ENCODE data around the gene ARHGEF11. TPM values are rescaled to one million over a fixed set of nuclear protein-coding genes. Genes with fewer than 3 reads are reported as not detected.

Gene ARHGEF11
- total and polyA plus RNA-seq, 2 donors = 4.5 to 5.5 TPM

GRCh38 chr1:157035121-157035520 lies 10.4 kb downstream of the ARHGEF11 start:
- no peaks in the 10 kb centered on the region for H3K36me3 ChIP-seq (ENCODE audit: control insufficient read depth in 2 of 2, insufficient read depth in 2 of 2, low read length in 1 of 2)
- H3K4me1 ChIP-seq (ENCODE audit: control insufficient read depth in 2 of 2, insufficient read depth in 2 of 2, low read length in 2 of 2) = no peaks in the 10 kb centered on the region
- H3K27me3 ChIP-seq (ENCODE audit: control insufficient read depth in 2 of 2, insufficient read depth in 1 of 2, low read length in 1 of 2) = peaks cover 0 to 5% of the 10 kb centered on the region in 2 donors
- H3K4me3 ChIP-seq (ENCODE audit: low read length in 2 of 2) = no peak overlapping the region
- no peak overlapping the region for H3K27ac ChIP-seq (ENCODE audit: low read depth in 1 of 2, low read length in 1 of 2)
- WGBS = 98% methylated on average over 6 of the region's 6 CpGs
- no peaks in the 10 kb centered on the region for H3K9me3 ChIP-seq (ENCODE audit: control insufficient read depth in 2 of 2, insufficient read depth in 1 of 2, low read length in 1 of 2)
- DNase-seq (ENCODE audit: low read depth in 6 of 9, low spot score in 9 of 9) = no peak

GRCh38 chr1:157034137-157034800 lies 11.3 kb downstream of the ARHGEF11 start:
- Histone ChIP-seq H3K9me3 (ENCODE audit: control insufficient read depth in 2 of 2, insufficient read depth in 1 of 2, low read length in 1 of 2) (no peaks in the 10 kb centered on the region), H3K36me3 (ENCODE audit: control insufficient read depth in 2 of 2, insufficient read depth in 2 of 2, low read length in 1 of 2) (no peaks in the 10 kb centered on the region), H3K27me3 (ENCODE audit: control insufficient read depth in 2 of 2, insufficient read depth in 1 of 2, low read length in 1 of 2) (peaks cover 0 to 3% of the 10 kb centered on the region in 2 donors), H3K4me1 (ENCODE audit: control insufficient read depth in 2 of 2, insufficient read depth in 2 of 2, low read length in 2 of 2) (no peaks in the 10 kb centered on the region), H3K27ac (ENCODE audit: low read depth in 1 of 2, low read length in 1 of 2) (no peak overlapping the region), H3K4me3 (ENCODE audit: low read length in 2 of 2) (no peak overlapping the region)
- WGBS = 92% methylated on average over 7 of the region's 7 CpGs
- DNase-seq (ENCODE audit: low read depth in 6 of 9, low spot score in 9 of 9) = no peak

DNA sequence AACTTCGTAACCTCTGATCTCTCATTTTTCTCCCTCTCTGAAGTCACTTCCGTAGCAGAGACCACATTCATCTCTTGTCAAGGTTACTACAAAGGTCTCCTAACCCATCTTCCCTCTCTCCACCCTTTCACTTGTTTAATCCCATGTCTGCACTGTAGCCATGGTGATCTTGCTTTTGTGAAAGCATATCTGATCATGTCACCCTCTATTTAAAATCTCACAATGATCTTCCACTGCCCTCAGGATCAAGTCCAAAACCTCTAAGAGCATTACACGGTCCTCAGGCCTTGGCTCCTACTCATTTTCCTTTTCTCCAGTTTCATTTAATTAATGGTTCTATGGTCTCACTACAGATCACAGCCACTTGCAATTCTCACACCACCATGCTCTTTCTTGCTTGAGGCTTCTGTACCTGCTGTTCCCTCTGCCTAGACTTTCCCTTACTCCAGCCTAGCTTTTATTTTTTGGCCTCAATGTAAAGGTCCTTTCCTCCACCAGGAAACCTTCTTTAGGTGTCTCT lies 12.1 kb downstream of the ARHGEF11 start:
- H3K9me3 ChIP-seq (ENCODE audit: control insufficient read depth in 2 of 2, insufficient read depth in 1 of 2, low read length in 1 of 2) = no peaks in the 10 kb centered on the region
- no peak overlapping the region for H3K4me3 ChIP-seq (ENCODE audit: low read length in 2 of 2)
- no peaks in the 10 kb centered on the region for H3K27me3 ChIP-seq (ENCODE audit: control insufficient read depth in 2 of 2, insufficient read depth in 1 of 2, low read length in 1 of 2)
- no peaks in the 10 kb centered on the region for H3K36me3 ChIP-seq (ENCODE audit: control insufficient read depth in 2 of 2, insufficient read depth in 2 of 2, low read length in 1 of 2)
- no peak overlapping the region for H3K27ac ChIP-seq (ENCODE audit: low read depth in 1 of 2, low read length in 1 of 2)
- 92% methylated on average over 3 of the region's 3 CpGs for WGBS
- no peak for DNase-seq (ENCODE audit: low read depth in 6 of 9, low spot score in 9 of 9)
- no peaks in the 10 kb centered on the region for H3K4me1 ChIP-seq (ENCODE audit: control insufficient read depth in 2 of 2, insufficient read depth in 2 of 2, low read length in 2 of 2)

DNA sequence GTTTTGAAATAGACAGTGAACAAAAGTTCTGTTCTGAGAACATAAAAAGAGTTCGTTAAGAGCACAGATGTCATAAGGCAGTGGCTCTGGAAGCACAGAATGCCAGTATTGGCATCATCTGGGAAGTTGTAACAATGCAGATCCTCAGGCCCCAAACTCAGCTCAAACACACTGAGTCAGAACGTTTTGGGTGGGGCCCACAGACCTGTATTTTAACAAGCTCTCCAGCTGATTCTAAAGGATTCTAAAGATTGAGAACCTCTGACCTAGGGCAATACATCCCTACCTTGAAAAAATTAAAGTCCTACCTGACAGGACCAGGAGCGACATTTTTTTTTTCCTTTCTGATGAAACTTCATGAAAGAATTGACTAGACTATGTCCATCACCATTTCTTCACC lies 13.2 kb downstream of the ARHGEF11 start:
- WGBS = 88% methylated on average over 3 of the region's 3 CpGs
- H3K36me3 ChIP-seq (ENCODE audit: control insufficient read depth in 2 of 2, insufficient read depth in 2 of 2, low read length in 1 of 2) = no peaks in the 10 kb centered on the region
- H3K27ac ChIP-seq (ENCODE audit: low read depth in 1 of 2, low read length in 1 of 2) = no peak overlapping the region
- H3K27me3 ChIP-seq (ENCODE audit: control insufficient read depth in 2 of 2, insufficient read depth in 1 of 2, low read length in 1 of 2) = no peaks in the 10 kb centered on the region
- no peak overlapping the region for H3K4me3 ChIP-seq (ENCODE audit: low read length in 2 of 2)
- H3K4me1 ChIP-seq (ENCODE audit: control insufficient read depth in 2 of 2, insufficient read depth in 2 of 2, low read length in 2 of 2) = no peaks in the 10 kb centered on the region
- H3K9me3 ChIP-seq (ENCODE audit: control insufficient read depth in 2 of 2, insufficient read depth in 1 of 2, low read length in 1 of 2) = no peaks in the 10 kb centered on the region
- no peak for DNase-seq (ENCODE audit: low read depth in 6 of 9, low spot score in 9 of 9)

DNA sequence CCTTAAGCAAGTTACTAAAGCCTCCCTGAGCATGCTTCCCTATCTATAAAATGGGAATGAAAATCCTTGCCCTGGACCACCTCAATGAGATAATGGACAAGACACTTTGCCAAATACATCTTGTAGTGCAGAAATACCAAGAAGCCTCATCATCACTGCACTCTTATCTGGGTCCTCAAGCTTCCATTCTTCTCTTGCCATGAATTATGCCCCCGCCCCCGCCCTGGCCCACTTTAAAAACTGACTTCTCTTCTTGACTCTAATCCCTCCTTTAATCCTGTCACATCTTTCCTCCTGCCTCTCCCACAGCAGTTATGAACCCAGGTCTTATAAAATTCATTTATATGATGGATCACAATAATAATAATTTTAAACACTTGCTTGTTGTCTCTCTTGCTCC lies 14.8 kb downstream of the ARHGEF11 start:
- Histone ChIP-seq H3K4me1 (ENCODE audit: control insufficient read depth in 2 of 2, insufficient read depth in 2 of 2, low read length in 2 of 2) (no peaks in the 10 kb centered on the region), H3K27me3 (ENCODE audit: control insufficient read depth in 2 of 2, insufficient read depth in 1 of 2, low read length in 1 of 2) (no peaks in the 10 kb centered on the region), H3K27ac (ENCODE audit: low read depth in 1 of 2, low read length in 1 of 2) (no peak overlapping the region), H3K4me3 (ENCODE audit: low read length in 2 of 2) (no peak overlapping the region), H3K36me3 (ENCODE audit: control insufficient read depth in 2 of 2, insufficient read depth in 2 of 2, low read length in 1 of 2) (no peaks in the 10 kb centered on the region), H3K9me3 (ENCODE audit: control insufficient read depth in 2 of 2, insufficient read depth in 1 of 2, low read length in 1 of 2) (no peaks in the 10 kb centered on the region)
- 97% methylated on average over 2 of the region's 2 CpGs for WGBS
- no peak for DNase-seq (ENCODE audit: low read depth in 6 of 9, low spot score in 9 of 9)

- no peak overlapping the region for H3K4me3 ChIP-seq (ENCODE audit: low read length in 2 of 2)
- DNase-seq (ENCODE audit: low read depth in 6 of 9, low spot score in 9 of 9) = no peak
- WGBS = 91% methylated on average over 4 of the region's 4 CpGs
- no peaks in the 10 kb centered on the region for H3K27me3 ChIP-seq (ENCODE audit: control insufficient read depth in 2 of 2, insufficient read depth in 1 of 2, low read length in 1 of 2)
- H3K4me1 ChIP-seq (ENCODE audit: control insufficient read depth in 2 of 2, insufficient read depth in 2 of 2, low read length in 2 of 2) = no peaks in the 10 kb centered on the region
- H3K27ac ChIP-seq (ENCODE audit: low read depth in 1 of 2, low read length in 1 of 2) = no peak overlapping the region
- no peaks in the 10 kb centered on the region for H3K9me3 ChIP-seq (ENCODE audit: control insufficient read depth in 2 of 2, insufficient read depth in 1 of 2, low read length in 1 of 2)
- H3K36me3 ChIP-seq (ENCODE audit: control insufficient read depth in 2 of 2, insufficient read depth in 2 of 2, low read length in 1 of 2) = no peaks in the 10 kb centered on the region
Observed at GRCh38 chr1:157028674-157029073, 16.9 kb downstream of the ARHGEF11 start.

GRCh38 chr1:157025856-157026255 lies 19.7 kb downstream of the ARHGEF11 start:
- Histone ChIP-seq H3K9me3 (ENCODE audit: control insufficient read depth in 2 of 2, insufficient read depth in 1 of 2, low read length in 1 of 2) (no peaks in the 10 kb centered on the region), H3K27me3 (ENCODE audit: control insufficient read depth in 2 of 2, insufficient read depth in 1 of 2, low read length in 1 of 2) (no peaks in the 10 kb centered on the region), H3K4me3 (ENCODE audit: low read length in 2 of 2) (no peak overlapping the region), H3K4me1 (ENCODE audit: control insufficient read depth in 2 of 2, insufficient read depth in 2 of 2, low read length in 2 of 2) (no peaks in the 10 kb centered on the region), H3K27ac (ENCODE audit: low read depth in 1 of 2, low read length in 1 of 2) (no peak overlapping the region), H3K36me3 (ENCODE audit: control insufficient read depth in 2 of 2, insufficient read depth in 2 of 2, low read length in 1 of 2) (no peaks in the 10 kb centered on the region)
- DNase-seq (ENCODE audit: low read depth in 6 of 9, low spot score in 9 of 9) = no peak
- WGBS = 93% methylated on average over 2 of the region's 2 CpGs

GRCh38 chr1:157025385-157025784 lies 20.2 kb downstream of the ARHGEF11 start:
- WGBS = 94% methylated on average over 3 of the region's 3 CpGs
- Histone ChIP-seq H3K27ac (ENCODE audit: low read depth in 1 of 2, low read length in 1 of 2) (no peak overlapping the region), H3K27me3 (ENCODE audit: control insufficient read depth in 2 of 2, insufficient read depth in 1 of 2, low read length in 1 of 2) (no peaks in the 10 kb centered on the region), H3K9me3 (ENCODE audit: control insufficient read depth in 2 of 2, insufficient read depth in 1 of 2, low read length in 1 of 2) (no peaks in the 10 kb centered on the region), H3K36me3 (ENCODE audit: control insufficient read depth in 2 of 2, insufficient read depth in 2 of 2, low read length in 1 of 2) (no peaks in the 10 kb centered on the region), H3K4me1 (ENCODE audit: control insufficient read depth in 2 of 2, insufficient read depth in 2 of 2, low read length in 2 of 2) (no peaks in the 10 kb centered on the region), H3K4me3 (ENCODE audit: low read length in 2 of 2) (no peak overlapping the region)
- no peak for DNase-seq (ENCODE audit: low read depth in 6 of 9, low spot score in 9 of 9)

- no peaks in the 10 kb centered on the region for H3K4me1 ChIP-seq (ENCODE audit: control insufficient read depth in 2 of 2, insufficient read depth in 2 of 2, low read length in 2 of 2)
- H3K4me3 ChIP-seq (ENCODE audit: low read length in 2 of 2) = no peak overlapping the region
- no peak overlapping the region for H3K27ac ChIP-seq (ENCODE audit: low read depth in 1 of 2, low read length in 1 of 2)
- H3K36me3 ChIP-seq (ENCODE audit: control insufficient read depth in 2 of 2, insufficient read depth in 2 of 2, low read length in 1 of 2) = no peaks in the 10 kb centered on the region
- no peaks in the 10 kb centered on the region for H3K9me3 ChIP-seq (ENCODE audit: control insufficient read depth in 2 of 2, insufficient read depth in 1 of 2, low read length in 1 of 2)
- no peak for DNase-seq (ENCODE audit: low read depth in 6 of 9, low spot score in 9 of 9)
- 95% methylated on average over 1 of the region's 1 CpG for WGBS
- H3K27me3 ChIP-seq (ENCODE audit: control insufficient read depth in 2 of 2, insufficient read depth in 1 of 2, low read length in 1 of 2) = no peaks in the 10 kb centered on the region
Observed at GRCh38 chr1:157021688-157022087, 23.9 kb downstream of the ARHGEF11 start.
